AML-193 (cell line): ENCODE measurements around the gene LANCL2.
"Not testable (repeated sequence)": the region's sequence is repeated elsewhere in the genome, so short reads cannot be mapped to it uniquely, and the experiment has no call there.

Source experiments
- DNase-seq, 2 experiments: peaks; one replicate each; lab custom pipeline; 2025; lab: John Stamatoyannopoulos, UW

Gene LANCL2, protein sequence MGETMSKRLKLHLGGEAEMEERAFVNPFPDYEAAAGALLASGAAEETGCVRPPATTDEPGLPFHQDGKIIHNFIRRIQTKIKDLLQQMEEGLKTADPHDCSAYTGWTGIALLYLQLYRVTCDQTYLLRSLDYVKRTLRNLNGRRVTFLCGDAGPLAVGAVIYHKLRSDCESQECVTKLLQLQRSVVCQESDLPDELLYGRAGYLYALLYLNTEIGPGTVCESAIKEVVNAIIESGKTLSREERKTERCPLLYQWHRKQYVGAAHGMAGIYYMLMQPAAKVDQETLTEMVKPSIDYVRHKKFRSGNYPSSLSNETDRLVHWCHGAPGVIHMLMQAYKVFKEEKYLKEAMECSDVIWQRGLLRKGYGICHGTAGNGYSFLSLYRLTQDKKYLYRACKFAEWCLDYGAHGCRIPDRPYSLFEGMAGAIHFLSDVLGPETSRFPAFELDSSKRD

DNA sequence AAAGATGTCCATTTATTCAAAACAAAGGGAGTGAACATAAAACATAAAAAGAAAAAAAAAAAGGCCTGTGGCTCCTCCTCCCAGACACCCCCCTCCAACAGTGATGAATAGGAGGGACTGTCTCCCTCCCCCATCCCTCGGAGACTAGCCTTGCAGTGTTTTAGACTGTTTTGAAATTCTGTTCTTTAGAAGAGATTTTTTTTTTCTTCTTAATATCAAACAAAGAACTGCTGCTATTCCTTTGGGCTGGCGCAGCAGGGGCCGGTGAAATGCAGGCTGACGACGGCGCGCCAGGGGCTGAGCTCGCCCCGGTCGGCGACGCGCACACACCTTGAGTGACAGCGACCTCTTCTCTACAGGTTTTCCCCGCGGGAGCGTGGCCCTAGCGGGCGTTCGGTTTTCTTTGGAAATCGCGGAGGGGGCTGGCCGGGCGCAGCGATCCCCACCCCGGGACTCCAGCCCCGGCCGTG is at the start of gene LANCL2:
TSS of gene LANCL2 (plus strand) at position 133 of the 470 bp plus-strand sequence. CDS start 689 bp downstream, outside the sequence.
- DNase-seq, result no peak

DNA sequence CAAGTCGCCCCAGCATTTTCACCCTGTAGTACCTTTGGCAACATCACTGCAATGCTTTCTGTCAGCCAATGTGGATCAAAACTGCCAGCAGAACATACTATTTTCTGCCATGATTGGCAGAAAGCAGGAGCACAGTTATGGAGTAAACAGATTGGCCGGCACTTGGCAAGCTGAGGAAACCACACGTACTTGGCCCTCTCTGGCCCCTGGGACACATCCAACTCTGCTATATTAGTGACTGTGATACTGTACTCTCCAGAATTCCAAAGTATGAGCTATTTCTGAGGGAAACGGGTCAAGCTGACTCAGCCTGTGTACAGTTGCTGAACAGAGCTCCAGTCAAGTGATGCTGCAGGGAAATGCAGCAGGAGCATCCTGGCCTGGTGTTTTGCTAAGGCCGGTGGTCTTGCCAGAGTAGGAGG is 39.8 kb upstream of the LANCL2 start:
- no peak for DNase-seq

DNA sequence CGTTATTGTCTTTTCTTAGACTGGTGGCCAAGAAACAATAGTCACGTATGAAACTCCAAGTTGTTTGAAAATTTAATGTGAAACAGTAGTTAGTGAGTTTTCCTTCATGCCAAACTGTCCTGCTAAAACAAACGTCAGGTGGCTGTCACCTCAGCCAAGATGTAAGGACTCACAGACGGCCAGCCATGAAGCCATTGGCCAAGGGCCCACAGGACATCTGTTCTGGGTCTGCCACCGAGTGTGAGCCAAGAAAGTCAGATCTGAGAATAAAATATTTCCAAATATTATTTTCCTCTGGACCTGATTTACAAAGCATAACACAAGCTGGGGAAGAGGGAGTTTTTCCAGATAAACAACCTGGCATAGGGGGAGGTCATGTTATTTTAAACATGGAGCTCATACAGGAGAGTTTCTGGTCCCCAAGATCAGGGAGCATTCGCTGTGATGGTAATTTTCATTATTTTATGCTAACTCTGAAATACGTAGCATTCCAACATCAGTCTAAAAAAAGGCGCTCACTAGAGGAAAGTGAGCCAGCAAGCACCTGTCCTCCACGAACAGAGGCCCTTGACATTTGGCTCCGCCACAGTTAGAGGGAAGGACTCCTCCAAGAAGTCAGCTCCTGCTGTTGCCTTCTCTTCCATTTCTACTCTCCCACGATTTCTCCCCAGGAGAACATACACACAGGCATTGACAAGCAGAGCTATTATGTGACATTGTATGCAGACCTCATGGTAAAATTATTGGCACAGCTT is 38.9 kb upstream of the LANCL2 start:
- no peak for DNase-seq

DNA sequence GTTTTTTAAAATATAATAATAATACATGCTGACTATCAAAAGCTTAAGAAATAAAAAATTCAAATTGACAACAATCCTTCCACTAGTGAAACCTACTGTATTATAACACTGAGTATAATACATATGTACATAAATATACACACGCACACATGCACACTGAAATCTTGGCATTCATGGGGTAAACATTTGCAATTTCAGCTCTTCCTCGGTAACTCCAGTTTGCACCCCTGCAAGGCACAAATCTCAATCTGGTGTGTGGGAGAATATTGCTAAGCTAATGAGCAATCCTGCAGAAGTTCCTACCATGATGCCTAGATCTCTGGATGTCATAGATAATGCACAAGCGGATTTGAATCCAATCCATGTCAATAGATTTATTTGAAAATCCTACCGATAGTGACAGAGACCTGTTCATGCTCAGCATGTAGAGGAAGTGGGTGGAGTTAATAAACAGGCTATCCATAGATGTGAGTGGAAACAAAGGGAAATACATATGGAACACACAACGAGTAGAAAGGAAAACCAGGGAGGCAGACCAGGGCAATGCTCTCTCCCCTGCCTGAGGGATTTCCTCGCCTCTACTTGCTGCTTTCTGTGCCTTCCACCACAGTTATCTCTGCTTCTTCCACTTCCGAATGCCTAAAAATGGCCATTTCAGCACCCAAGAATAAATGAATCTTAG is 38.1 kb upstream of the LANCL2 start:
- no peak for DNase-seq

DNA sequence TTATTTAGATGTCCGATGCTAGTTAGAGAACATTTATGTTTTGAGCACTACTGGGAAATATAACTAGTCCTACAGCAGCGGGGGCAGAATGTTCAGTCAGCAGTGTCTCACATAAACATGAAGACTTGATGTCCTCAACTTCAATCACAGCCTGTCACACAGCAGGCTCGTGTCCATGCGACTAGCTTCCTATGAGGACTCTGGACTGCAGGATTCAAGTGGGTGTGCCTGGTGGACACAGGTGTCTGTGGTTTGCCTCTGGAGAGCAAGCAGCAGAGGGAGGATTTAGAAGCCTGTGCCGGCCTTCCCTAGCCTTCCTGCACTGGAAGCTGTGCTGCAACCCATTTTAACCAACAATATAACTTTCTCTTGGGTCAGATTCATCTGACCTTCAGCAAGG is 30.0 kb upstream of the LANCL2 start:
- DNase-seq, result no peak

DNA sequence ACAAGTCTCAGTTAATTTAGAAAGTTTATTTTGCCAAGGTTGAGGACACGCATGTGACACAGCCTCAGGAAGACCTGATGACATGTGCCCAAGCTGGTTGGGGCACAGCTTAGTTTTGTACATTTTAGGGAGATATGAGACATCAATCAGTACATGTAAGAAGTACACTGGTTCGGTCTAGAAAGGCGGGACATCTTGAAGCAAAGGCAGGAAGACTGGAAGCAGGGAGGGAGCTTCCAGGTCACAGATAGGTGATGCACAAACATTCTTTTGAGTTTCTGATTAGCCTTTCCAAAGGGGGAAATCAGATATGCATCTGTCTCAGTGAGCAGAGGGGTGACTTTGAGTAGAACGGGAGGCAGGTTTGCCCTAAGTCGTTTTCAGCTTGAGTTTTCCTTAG is 29.4 kb upstream of the LANCL2 start:
- DNase-seq, result no peak

DNA sequence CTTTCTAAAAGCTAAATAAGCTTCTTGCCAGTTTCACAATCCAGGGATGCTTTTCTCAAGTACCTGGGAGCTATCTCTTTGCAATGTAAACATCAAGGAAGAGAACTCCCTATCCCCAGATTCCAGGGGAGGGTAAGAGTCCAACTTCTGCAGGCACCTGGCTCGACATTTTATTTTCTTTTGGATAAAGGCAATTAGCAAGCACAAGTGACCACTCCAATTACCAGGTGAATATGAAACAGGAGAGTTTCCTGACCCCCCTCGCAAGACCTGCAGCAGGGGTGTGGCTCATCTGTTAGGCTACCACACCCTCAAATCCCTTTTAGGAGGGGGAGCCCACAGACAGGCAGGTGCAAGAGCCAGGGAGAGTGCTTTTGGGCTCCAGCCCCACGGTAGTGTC is 28.6 kb upstream of the LANCL2 start:
- DNase-seq, result no peak

DNA sequence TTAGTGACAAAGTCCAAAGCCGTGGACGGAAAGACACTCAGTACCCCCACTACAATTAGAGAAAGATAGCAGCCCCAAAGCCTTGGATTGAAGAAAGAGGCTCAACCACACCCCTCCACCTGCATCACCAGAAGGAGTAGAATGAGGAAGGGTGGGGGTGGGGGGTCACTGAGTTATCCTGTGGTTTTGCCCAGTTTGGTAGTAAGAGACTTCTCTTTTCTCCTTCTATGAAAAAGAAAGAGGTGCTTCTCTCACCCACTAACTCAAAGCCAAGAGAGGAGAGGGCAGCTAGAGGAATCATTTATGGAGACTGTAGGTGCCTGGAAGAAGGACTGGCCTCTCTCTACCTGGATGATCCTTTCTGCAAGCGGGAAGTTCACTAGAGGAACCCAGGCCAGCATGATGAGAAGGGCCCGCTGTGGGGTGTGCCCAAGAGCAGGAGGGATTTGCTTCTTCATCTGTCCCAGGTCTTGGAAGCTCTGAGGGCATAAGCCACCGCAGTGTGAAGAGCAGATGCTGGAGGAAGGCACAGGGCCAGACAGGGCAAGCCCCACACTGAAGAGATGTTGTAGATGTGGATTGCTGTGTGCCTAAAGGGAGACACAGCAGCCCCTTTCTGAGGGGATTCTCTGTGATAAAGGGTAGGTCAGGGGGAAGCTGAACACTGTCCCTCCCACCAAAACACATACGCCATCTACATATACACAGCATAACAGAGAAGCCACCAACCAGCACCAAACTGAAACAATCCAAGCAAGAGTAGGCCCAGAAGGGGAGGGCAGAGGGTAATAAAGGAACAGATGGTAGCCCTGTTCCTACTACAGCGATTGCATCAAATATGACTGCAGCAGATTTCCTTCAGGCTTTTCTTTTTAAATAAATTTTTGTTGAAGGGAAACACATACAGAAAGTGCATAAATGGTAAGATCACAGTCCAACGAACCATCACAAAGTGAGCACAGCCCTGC is 25.8 kb upstream of the LANCL2 start:
- no peak for DNase-seq

DNA sequence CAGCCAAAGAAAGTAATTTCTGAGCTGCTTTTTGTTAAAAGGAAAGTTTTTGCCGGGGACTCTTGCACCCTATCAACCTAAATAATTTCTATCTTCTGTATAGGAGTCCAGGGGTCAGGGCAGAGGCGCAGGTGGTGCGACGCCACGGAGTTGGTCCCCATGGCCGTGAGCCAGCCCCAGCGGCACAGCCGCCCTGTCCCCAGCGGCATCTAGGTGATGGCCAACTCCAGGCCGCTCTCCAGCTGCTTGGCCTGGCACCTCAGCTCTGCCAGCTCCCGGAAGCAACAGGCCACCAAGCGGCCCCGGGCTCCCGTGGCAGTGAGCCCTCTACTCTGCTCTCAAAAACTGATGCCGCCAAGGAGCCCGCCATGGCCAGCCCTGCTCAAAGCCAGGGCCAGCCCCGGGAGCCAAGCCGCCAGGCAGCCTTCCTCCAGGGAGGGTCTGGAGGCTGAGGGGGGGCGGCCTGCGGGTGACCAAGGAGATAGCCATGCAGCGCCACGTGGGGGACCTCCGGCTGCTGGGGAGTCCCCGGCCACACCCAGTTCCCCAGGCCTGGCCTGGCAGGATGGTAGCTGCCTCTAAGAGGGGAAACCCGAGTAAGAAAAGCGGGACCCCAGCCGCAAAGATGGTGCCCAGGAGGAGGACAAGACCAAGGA is 22.8 kb upstream of the LANCL2 start:
- no peak for DNase-seq

DNA sequence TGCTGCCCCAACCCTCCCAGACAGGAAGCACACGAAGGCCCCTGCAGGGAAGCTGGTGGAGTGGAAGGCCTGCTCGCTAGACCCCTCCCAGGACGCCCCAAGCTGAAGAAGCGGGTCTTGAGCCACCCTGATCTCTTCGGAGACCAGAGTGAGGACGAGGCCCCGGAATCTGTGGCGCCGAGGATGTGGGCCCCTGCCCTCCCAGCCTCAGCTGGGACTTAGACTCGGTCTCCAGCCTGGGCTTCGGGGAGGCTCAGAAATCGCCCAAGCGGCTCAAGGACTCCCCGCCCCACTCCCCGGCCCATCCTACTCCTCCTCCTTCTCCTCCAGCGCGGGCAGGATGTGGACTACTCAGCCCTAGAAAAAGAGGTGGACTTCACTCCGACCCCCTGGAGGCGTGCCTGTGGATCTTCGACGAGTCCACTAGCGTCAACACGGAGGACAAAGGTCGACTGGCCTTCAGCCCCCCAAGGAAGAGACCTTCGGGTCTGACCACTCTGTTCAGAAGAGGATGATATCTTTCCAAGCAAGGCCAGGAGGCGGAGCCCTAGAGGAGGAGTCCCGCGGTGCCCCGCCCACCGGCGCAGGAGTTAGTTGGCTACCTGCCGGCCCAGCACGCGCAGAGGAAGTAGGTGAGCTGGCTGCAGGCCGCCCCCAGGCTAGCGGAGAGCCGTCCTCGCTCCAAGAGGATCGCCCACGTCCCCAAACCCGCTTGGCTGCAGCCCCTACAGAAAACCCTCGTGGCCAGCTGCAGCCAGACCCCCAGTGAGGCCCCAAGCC is 21.9 kb upstream of the LANCL2 start:
- DNase-seq, result no peak

DNA sequence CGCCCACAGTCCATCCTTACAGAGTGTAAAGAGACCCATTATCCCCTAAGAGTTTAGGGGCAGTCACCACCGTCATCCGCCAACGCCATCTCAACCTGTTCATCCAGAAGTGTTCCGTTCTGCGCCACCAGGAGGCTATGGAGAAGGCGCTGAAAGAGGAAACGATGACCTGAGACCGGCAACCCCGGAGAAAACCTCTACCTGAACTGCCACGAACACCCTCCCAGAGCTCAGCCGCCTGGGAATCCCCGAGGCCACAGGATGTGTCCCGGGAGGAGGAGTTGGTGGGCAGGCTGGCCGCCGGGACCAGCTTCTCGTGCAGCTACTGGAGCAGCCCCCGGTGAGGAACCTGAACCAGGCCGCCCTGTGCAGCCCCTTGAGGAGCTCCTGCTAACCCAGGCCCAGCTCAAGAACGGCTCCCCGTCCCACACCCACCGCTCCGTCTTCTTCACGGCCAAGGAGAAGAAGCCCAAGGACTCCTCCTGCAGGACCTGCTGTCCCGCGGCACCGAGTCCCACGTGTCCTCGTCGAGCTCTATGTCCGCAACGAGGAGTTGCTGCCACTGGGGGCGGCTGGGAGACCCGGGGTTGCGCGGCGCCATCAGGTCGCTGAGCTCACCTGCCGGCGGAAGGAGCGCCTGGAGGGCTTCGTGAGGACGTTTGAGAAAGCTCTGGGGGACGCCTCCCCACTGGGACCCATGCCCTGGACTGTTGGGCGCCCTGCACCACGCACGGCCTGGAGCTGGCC is 21.1 kb upstream of the LANCL2 start:
- DNase-seq, result no peak

DNA sequence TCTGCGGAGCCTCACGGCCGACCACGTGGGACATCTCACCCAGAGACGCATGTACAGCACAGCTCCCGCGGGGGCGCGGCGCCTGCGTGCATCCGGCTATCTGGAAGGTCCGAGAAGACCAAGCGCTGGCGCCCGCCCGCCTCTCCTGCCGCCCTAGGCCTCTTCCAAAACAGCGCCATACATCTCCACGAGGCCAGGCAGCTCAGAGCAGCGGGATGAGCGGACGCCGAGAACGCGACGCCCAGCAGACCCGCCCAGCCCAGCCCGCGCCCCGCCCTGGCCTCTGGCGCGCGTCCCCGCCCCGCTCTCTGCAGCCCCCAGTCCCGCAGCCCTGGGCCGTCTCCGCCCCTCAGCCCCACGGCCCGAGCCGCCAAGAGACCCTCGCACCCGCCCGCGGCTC is 20.3 kb upstream of the LANCL2 start:
- DNase-seq, result no peak

DNA sequence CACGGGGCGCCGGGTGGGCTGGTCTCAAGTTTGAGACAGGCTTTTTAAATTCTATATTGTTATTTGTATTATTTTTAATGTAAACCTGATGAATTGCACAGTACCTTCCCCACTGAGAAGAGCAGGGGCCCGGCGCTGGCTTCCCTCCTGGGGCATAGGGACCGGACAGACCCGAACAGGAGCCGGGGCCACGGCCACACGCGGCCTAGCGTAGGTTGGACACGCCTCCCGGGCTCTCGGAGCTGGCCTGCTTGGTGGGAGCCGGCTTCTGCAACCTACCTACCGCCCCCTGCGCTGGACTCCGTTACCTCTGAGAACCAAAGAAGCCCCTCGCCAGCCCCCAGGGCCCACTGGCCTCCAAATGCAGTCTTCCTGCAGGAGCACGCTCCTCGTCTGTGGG is 19.8 kb upstream of the LANCL2 start:
- no peak for DNase-seq

DNA sequence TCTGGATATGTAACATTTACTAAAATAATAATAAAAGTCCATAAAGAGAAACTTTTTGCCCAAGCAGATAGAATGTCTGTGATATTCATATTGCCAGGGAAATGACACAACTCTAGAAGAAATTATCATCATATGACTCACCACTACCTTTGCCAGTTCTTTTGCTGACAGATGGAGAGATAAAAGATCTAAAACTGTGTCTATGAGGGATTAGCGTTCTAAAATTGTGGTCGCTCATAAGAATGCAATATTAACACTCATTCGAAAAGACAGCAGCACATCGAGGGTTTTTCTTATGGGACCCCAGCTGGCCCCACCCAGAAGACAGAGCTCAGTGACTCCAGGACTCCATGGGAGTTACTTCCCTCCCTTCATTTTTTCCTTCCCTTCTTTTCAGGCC is 16.6 kb upstream of the LANCL2 start:
- DNase-seq, result no peak

DNA sequence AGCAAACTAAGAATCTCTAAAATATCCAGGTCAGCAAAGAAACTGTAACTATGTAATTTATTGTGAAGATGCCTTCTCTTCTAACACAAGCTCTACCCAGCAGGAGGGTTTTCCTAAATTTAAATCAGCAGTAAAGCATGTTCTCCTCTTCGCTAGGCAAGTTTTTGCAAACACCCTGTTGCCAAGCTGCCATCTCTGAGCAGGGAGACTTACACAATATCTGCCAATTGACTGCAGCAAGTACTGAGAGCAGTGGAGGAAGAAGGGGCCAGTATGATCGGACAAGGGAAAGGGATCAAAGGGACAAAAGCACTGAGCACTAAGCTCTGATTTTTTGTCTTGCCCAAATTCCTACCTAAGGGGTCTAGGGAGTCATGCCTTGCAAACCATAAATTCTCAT is 16.0 kb upstream of the LANCL2 start:
- no peak for DNase-seq

DNA sequence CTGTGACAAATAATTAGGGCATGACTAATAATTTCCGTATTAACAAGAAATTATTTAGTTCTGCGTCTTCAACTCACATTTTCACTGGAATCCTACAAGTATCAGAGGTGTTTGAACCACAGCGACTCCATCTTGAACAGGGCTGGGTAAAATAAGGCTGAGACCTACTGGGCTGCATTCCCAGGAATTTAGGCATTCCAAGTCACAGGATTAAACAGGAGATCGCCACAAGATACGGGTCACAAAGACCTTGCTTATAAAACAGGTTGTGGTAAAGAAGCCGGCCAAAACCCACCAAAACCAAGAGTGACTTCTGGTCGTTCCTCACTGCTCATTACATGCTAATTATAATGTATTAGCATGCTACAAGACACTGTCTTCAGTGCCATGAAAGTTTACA is 14.9 kb upstream of the LANCL2 start:
- DNase-seq, result no peak

DNA sequence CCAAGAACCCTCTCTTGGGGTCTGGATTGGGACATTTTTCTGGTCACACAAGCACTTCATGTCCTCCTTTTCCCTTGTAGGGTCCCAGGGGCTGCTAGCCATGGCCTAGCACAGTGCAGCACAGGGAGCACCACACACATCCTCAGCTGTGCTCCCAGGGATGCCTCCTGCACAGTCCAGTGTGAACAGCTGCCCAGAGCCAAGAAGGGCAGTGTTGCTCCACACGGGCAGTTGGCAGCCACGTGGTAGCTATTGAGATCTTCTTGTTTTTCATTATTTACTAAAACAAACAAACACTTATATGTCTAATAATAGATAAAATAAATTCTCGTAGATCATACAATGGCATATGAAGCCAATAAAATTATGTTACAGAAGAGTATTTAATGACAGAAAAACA is 13.9 kb upstream of the LANCL2 start:
- DNase-seq, result no peak

DNA sequence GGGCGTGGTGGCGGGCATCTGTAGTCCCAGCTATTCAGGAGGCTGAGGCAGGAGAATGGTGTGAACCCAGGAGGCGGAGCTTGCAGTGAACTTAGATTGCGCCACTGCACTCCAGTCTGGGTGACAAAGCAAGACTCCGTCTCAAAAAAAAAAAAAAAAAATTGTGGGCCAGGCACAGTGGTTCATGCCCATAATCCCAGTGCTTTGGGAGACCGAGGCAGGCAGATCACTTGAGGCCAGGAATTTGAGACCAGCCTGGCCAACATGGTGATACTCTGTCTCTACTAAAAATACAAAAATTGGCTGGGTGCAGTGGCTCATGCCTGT is 12.2 kb upstream of the LANCL2 start:
- DNase-seq, result not testable (repeated sequence)

DNA sequence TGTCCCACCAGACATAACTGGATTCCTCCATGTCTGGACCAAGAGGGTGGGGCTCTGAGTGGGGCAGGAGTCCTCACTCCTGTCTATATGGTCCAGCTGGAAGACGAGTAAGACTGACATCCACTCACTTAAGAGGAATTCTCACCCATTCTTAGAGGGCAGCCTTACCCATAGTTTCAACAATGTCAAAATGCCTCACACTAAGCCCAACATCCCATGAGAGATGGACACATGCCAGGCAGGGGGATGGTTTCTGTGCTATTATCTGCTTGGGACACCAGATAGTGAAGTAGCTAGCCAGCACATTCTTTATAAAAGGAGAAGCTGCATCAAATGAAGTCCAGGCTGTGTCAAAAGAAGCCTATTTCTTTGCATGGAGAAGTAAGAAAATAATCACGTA is 4.7 kb upstream of the LANCL2 start:
- no peak for DNase-seq

DNA sequence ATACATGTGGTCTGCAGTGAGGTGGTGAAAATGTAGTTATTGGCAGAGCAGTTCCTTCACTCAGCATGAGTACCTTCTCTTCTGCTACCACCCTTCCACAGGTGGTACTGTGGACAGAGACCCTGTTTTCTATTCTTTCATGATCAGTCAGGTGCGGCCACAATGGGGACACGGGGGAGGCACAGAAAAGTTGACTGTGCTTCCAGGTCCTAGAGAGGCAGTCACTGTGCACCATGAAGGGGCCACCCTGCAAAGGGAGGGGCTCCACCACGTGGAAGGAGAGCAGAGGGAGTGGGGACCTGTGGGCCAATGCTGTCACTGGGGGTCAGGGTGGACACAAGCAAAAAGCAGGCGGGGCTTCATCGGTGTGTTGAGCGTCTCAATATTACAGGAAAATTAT is 3.6 kb upstream of the LANCL2 start:
- no peak for DNase-seq
